ENCODE measurements around the gene TMEM163.

TMEM163 gene

GRCh38 chr2:134449157-134449556 lies 269.6 kb downstream of the TMEM163 start:
- Histone ChIP-seq H3K4me3 (no peak overlapping the region), H3K27ac (no peak overlapping the region)
- no peak for TF ChIP-seq CTCF (IDR thresholded peaks at IDR 0.05)
- DNase-seq (ENCODE audit: low spot score) = no peak

- TF ChIP-seq CTCF (IDR thresholded peaks at IDR 0.05) = no peak
- Histone ChIP-seq H3K27ac (no peak overlapping the region), H3K4me3 (no peak overlapping the region)
- DNase-seq (ENCODE audit: low spot score) = no peak
Observed at GRCh38 chr2:134448650-134449049, 270.1 kb downstream of the TMEM163 start.

- TF ChIP-seq CTCF (IDR thresholded peaks at IDR 0.05) = no peak
- DNase-seq (ENCODE audit: low spot score) = no peak
- Histone ChIP-seq H3K27ac (no peak overlapping the region), H3K4me3 (no peak overlapping the region)
Observed at GRCh38 chr2:134447669-134448068, 271.1 kb downstream of the TMEM163 start.

GRCh38 chr2:134446383-134447017 lies 272.3 kb downstream of the TMEM163 start:
- no peak for TF ChIP-seq CTCF (IDR thresholded peaks at IDR 0.05)
- Histone ChIP-seq H3K27ac (no peak overlapping the region), H3K4me3 (no peak overlapping the region)
- no peak for DNase-seq (ENCODE audit: low spot score)

GRCh38 chr2:134445985-134446382 lies 272.8 kb downstream of the TMEM163 start:
- no peak for DNase-seq (ENCODE audit: low spot score)
- Histone ChIP-seq H3K27ac (no peak overlapping the region), H3K4me3 (no peak overlapping the region)
- TF ChIP-seq CTCF (IDR thresholded peaks at IDR 0.05) = no peak

- no peak for DNase-seq (ENCODE audit: low spot score)
- TF ChIP-seq CTCF (IDR thresholded peaks at IDR 0.05) = no peak
- H3K27ac ChIP-seq = no peak overlapping the region
- no peak overlapping the region for H3K4me3 ChIP-seq
Observed at GRCh38 chr2:134445116-134445515, 273.7 kb downstream of the TMEM163 start.

GRCh38 chr2:134443814-134444480 lies 274.9 kb downstream of the TMEM163 start:
- Histone ChIP-seq H3K27ac (no peak overlapping the region), H3K4me3 (no peak overlapping the region)
- no peak for TF ChIP-seq CTCF (IDR thresholded peaks at IDR 0.05)
- no peak for DNase-seq (ENCODE audit: low spot score)
